ENCODE measurements around the gene COPZ2.
"Not testable (repeated sequence)": the region's sequence is repeated elsewhere in the genome, so short reads cannot be mapped to it uniquely, and the experiment has no call there.

COPZ2 gene

DNA sequence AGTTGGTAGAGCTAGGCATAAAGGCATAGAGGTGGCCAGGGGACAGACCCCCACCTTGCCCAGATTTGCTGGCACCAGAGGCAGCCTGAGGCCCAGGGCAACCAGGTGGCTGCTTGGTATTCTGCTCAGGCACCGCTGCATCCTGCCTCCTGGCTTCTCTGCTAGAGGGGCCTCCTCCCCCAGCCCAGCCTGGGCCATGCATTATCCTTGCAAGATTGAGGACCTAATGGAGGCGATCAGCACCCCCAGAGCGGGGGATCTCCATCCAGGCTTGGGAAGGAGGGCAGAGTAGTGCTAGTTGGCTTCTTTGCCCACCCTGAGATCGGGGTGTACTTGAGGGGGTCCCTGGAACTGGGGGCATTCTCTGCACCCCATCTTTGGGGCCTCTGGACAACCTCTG, 42.9 kb downstream of the COPZ2 start:
- Histone ChIP-seq H3K27ac (no peak overlapping the region), H3K4me3 (no peak overlapping the region)

DNA sequence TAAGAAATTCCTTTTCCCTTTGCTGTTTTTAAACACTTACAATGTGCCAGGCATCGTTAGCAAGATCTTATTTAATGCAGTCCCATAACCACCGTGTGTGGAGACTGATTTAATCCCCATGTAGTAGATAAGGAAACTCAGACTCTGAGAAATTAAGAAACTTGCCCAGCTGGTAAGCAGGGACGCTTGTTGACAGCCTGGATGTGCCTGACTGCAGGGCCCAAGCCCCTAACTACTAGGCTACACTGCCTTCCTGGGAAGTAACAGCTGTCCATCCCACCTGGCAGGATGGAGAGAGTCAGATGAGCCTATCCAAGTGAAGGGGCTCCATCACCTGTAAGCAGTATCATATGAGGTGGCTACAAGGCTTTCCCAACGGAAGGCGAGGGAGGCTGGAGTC, 43.6 kb downstream of the COPZ2 start:
- no peak overlapping the region for H3K27ac ChIP-seq
- H3K4me3 ChIP-seq, result no peak overlapping the region

DNA sequence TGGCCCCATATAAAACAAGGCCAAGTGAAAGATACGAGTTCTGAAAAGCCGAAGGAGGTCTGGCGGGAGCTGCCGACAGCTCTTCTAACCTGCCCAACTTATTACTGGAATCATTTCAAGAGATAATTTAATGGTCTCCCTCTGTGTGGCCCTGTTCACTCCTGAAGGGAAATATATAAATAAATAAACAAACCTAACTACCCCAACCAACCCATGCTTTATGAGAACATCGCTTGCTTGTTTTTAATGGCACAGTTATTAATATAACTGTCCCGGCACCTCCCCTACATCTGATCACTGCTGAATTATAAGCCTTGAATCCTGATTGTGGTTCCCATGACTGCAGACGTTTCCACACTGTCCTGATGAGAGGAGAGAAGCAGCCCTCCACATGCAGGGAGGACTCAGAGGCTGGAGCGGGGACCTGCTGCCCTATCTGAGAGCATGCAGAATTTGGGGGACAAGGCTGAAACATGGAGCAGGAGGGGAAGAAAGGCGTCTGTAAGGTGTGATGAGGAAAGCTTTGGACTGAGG, 44.5 kb downstream of the COPZ2 start:
- H3K27ac ChIP-seq, result no peak overlapping the region

DNA sequence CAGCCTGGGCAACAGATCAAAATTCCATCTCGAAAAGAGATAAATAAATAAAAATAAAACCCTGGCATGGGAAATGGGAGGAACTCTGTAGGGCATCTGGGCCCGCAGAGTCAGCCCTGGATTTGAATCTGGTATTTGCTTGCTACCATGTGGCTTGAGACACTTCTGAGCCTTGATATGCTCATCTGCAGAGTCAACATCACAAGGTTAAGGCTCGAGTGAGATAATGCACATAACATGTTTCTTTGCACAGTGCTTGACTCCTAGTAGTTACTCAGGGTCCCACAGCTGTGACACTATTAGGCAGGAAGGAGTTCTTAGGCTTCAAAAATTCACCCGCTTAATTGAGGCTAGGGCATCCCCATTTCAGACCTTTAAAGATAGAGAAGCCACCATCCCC, 45.4 kb downstream of the COPZ2 start:
- Histone ChIP-seq H3K27ac (no peak overlapping the region), H3K4me3 (no peak overlapping the region)

More for the DNA sequence above, 44.5 kb downstream of the COPZ2 start:
- no peak overlapping the region for H3K4me3 ChIP-seq

DNA sequence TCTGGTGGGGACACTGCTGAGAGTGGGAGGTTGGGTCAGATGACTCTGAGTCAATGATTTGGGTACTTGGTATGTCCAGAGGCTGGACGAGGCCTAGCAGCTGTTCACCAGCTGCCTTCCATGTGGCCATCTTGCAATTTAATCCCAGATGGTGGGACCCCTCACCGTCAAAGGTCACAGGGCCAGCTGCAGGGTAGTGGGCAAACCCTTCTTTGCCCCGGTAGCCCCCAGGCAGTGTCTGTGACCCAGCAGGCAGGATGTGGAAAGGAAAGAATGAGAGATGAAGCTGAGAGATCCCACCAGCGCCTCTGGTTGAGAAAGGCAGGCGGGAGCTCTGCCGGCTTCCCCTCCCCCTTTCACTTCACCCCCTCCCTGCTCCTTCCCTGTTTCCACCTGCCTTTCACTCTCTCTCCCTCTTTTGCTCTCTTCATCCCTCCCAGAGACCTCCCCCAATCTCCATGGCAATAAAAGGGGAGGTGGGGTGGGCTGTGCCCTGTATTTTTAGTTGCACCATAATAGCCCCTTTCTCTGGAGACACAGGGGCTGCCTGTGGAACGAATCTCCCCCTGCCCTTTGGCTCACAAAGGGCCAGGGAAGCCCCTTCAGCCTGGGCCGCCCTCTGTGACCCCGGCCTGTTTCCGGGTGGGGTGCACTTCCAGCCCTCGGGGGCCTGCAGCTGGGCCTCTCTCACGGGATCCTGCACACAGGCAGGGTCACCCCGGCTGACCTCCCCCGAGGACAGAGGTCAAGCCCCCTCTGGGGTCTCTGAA, 46.5 kb downstream of the COPZ2 start:
- Histone ChIP-seq H3K4me3 (no peak overlapping the region), H3K27ac (no peak overlapping the region)

DNA sequence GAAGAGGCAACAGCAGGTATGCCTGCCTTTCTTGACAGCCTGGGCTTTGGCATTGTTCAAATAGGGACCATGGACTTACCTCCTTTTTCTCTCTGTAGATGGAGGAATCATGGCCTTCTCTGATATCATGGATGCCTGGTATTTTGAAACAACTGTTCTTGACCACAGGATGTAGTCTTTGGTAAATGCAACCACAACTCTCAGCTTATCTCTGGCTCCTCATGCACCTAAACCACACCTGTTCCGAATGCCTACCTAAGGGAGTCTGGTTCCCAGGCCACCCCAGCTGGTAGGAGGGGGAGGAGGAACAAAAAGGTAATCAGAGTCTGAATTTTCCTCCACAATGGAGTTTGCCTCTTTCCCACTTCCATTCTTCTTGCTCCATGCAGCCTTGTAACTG, 47.9 kb downstream of the COPZ2 start:
- H3K27ac ChIP-seq, result no peak overlapping the region
- no peak overlapping the region for H3K4me3 ChIP-seq

DNA sequence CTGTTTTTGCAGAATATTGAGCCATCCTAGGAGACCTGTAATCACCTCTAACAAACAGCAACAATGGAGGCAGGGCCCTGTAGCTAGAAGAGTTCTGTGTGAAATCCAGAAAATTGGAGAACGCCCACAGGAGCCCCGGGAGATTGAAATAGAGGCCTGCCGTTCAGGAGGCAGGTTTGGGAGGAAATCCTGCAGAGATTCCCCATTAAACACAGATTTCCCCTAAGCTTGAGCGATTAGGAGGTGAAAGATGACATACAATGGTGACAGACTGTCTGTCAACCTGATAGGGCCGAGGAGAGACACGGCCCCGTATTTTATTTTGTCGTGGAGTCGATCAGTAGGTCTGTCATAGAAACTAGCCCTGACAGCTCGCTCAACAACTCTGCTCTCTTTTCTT, 48.4 kb downstream of the COPZ2 start:
- no peak overlapping the region for H3K4me3 ChIP-seq
- no peak overlapping the region for H3K27ac ChIP-seq

DNA sequence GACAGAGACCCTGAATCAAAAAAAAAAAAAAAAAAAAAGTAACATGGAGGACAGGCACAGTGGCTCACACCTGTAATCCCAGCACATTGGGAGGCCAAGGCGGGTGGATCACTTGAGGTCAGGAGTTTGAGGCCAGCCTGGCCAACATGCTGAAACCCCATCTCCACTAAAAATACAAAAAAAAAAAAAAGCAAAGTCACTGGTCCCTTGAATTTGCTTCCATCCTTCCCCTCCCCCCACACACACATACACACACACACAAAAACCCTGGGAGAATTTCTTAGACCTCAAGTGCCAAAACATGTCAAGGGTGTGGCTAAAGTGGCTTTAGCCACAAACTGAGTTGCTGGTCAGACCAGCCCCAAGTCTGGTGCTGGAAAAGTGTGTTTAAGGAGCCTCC, 49.2 kb downstream of the COPZ2 start:
- H3K4me3 ChIP-seq, H3K27ac ChIP-seq: not testable (repeated sequence)

DNA sequence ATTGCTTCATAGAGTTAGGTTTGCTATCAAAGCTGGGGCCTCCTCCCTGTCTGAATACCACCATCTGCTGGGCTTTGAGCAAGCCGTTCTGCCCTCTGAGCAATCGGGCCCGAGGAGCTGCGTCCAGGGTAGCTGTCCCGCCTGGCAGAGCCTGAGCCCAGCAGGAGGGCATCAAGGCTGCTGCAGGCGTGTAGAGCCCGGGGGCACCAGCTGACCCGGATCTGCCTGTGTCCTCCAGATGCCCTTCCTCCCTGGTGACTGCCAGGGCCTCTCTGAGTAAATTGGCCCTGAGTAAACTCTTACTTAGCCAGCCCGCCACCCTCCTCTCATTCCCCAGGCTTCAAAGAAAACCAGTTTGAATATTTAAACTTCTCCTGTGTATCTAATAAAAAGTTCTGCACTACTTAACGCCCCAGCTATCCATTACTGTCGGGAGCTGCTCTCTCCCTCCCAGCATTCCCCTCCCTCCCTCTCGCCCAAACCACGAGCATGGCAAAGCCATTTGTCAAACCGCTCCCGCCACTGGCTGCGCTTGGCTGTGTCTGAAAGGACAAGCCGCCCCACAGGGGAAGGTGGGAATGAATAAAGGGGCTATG, 50.3 kb downstream of the COPZ2 start:
- no peak overlapping the region for H3K4me3 ChIP-seq
- H3K27ac ChIP-seq, result peak overlapping the region in 1 of 21 experiments; percentile 28

DNA sequence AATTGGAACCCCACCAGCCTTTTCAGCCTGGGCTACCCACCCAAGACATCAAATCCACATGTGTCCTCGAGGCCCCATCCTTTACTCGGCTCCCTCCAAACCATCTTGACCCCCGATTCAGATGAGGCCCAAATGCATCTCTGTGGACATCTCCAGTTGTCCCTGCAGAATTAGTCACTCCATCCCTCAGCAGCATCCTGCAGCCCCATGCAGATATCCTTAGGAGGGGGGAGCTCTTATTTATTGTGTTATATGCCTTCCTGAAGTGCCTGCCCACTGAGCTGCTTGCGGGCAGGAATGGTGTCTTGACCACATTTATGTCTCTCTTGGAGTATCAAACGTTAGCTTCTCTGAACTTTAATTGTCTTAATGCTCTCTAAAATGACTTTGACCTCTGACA, 51.1 kb downstream of the COPZ2 start:
- no peak overlapping the region for H3K4me3 ChIP-seq
- H3K27ac ChIP-seq, result no peak overlapping the region

DNA sequence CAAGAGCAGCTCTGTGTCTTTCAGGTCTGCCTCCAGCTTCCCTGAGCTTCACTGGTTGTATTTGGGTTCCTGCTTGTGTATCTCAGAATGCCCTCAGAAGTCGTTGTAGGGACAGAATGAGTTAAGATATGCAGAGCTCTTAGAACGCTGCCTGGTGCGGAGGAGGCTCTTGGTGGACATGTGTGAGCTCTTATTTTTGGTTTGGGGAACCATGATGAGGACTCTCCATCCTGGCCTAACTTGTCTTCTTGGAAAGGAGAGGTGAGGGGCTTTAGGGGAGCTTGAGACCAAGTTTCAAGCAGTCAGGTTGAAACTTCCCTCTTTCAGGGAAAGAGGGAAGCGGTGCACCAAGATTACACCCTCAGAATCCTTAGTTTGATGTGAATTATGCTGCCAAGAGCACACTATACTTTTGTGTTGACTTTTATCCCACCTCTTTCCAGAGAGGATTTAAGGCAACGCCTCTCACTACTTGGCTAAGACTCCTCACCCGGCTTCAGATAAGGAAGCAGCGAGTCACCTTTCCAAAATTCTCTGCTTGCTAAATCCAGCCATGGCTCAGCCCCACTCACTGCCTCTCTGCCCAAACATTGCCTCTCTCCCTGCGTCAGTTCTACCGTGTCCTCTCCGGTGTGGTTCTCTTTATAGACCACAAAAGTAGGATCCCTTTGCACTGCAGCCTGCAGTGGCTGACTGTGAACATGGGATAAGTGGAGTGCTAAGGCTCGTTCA, 53.9 kb downstream of the COPZ2 start:
- no peak overlapping the region for H3K27ac ChIP-seq
- no peak overlapping the region for H3K4me3 ChIP-seq

DNA sequence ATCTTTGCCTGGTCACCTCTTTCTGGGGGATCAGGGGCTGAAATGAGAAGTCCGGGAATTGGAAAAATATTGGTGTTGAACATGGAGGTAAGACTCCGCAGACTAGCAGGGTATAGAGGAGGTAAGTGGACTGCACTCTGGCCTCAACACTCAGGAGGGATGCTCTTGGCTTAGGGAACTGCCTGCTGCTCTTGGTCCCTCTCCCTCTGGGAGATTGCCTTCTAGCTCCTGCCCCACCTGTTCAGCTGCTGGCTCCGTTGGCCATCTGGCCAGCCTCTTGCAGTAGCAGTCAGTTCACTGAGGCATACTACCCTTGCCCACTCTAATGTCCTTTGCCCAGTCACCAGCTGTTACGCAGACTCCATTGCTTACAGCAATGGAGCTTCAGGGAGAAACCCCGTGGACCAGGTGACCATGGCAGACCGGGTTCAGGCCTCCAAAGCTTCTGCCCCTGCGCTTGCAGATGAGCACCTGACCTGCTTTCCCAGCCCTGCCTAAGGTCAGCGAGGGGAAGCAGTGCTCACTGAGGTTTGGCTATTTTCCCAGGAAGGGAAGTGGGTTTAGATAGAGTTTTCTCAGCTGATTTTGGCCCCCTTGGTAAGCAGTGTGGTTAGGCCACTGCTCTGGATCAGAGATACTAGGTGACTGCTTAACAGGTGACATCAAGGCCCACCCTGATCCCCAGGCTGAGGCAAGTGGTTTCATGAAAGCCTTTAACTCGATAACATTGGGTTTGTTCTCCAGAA, 54.8 kb downstream of the COPZ2 start:
- Histone ChIP-seq H3K27ac (no peak overlapping the region), H3K4me3 (no peak overlapping the region)

DNA sequence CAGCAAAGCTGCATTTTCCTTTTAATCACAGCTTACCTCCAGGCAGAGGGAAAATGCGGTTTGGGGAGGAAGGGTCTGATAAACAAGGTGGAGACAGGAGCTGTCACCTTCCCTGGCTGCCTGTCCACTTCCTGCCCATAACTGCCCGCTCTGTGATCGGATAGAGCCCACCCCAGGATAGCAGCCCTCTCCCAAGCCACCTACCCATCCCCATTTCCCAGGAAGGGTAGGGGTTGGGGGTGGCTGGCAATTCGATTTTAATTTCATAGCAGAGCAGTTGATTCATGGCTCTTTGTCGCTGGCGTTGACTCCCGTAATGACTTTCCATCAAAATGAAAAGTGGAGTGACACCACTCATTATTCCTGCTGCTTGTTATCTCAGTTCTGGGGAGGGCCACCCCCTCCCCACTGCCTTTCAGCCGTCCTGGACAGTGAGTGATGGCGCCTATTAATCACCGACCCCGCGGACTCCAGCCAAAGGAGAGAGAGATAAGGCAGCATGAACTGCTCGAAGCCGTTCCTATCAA, 55.4 kb downstream of the COPZ2 start:
- Histone ChIP-seq H3K27ac (no peak overlapping the region), H3K4me3 (no peak overlapping the region)

DNA sequence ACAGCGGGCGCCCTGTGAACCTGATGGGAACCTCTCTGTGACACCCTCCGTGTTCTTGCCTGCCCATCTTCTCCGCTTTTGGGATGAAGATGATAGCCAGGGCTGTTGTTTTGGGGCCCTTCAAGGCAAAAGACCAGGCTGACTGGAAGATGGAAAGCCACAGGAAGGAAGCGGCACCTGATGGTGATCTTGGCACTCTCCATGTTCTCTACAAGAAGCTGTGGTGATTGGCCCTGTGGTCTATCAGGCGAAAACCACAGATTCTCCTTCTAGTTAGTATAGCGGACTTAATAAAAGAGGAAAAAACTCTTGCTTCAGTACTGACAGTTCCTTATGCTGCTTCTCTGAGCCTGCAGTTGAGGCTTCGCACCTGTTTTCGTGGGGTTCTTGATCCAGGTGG, 56.1 kb downstream of the COPZ2 start:
- Histone ChIP-seq H3K4me3 (no peak overlapping the region), H3K27ac (no peak overlapping the region)

DNA sequence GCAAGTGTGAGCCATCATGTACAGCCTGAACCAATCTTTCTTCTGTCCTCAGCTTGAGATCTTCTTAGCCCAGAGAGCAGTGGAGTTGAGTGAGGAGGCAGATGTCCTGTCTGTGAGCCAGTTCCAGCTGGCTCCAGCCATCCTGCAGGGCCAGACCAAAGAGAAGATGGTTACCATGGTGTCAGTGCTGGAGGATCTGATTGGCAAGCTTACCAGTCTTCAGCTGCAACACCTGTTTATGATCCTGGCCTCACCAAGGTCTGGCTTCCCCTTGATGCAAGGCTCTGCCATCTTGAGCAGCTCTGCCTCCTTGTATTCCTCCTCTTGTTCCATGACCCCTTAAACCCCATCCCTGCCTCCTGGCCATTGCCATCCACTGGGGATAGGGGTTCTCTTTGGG, 57.1 kb downstream of the COPZ2 start:
- Histone ChIP-seq H3K4me3 (no peak overlapping the region), H3K27ac (peak overlapping the region in 1 of 21 experiments; percentile 11)

DNA sequence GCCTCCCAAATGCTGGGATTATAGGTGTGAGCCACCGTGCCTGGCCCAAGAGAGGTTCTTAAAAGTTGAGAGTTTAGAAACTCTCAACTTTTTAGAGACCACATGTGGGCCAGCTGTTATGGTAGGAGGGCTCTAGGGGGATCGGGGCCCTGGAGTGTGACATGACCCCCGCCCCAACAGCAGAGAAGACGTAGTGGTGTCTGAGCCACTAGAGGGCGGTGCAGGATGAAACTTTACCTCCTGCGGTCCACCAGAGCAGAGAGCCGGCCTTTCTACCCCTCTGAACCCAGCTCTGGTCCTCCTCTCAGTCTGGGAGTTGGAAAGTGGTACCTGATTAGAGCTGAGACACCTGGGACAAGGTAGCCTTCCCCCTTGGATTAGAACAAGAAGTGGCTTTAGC, 59.3 kb downstream of the COPZ2 start:
- H3K4me3 ChIP-seq, result no peak overlapping the region
- no peak overlapping the region for H3K27ac ChIP-seq
